CD4-positive, alpha-beta T cell treated with Interferon alpha-2 for 1 hour (primary cell): ENCODE data around the gene RNF150.

Experiments used
- DNase-seq, 2 donors: peaks; one replicate each; pipeline ENCODE4 v3.0.0-alpha.2; 2020 to 2022

The RNF150 gene

GRCh38 chr4:140903522-140904475, 229.5 kb downstream of the RNF150 start:
- no peak for DNase-seq

DNA sequence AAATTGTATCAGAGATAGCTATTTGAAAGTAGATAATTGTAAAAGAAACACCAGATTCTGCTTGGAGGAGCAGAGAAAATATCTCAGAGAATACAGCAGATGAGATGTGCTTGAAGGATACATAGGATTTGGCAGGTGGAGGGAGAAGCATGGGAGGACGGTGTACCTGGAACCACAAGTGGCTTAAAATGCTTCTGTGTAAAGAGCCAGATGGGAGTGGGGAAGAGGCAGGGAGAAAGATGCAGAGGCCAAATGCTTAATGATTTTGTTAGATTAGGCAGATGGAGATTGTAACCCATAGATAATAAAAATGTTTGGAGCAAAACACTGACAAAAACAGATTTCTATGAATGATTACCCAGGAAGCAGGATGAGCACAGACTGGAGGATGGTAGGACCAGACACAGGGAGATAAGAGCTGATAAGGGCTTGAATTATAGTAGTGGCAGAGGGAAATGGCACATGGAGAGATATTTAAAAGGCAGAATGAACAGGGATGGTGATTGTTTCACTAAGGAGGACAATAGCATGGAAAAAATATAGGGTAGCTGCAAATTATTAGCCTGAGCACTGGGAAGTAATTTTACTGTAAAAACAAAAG, 231.4 kb downstream of the RNF150 start:
- DNase-seq = no peak

DNA sequence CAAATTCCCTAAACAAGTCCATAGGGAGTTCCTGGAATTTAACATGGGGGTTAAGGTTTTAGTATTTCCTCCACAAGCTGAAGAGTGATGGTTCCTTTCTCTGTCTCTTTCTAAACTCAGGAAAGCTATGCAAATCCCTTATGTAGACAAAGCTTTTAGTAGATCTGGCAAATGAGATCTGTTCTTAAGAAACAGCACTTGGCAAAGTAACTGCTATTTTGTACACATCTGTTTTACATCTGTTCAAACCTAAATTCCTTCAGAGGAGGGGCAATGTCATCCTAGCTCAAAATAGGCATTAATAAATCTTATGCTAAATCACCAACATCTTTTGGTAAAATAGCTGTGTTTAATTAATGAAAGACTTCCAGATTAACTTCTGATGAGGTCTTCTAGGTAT, 239.3 kb downstream of the RNF150 start:
- DNase-seq = no peak

DNA sequence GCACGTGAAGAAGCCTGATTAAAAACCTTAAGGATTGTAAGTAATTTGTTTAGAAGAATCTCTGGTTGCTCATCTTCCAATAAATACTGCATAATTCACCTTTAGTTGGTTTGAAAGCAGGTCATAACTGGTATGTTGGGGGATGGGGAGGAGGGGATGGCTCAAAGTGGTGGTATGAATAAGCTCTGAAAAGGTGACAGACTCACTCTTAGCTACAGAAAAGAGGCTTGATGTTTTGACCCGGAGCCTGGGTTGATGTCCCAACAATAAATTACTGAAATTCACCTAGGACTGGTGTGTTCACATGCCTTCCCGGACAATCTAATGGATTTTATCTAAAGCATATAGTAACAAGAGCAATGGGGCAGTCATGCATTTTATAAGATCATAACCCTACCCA, 245.2 kb downstream of the RNF150 start:
- DNase-seq = no peak

DNA sequence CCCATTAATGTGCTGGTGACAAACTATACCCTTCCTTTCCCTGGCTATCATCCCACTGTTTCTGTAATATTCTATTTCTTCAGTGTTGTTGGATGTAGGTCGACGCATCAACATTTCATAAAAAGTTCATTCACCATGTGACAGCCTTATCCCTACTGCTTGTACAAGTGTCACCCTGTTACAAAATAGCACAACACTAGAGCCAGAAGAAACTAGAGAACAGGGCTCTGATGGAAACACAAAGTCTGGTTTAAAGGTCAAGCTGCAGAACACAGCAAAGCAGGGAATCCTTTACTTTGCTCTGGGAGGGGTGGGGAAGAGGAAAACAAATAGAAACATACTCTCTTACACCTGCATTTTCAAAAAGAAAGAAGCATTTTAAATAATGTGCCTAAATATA, 245.8 kb downstream of the RNF150 start:
- no peak for DNase-seq

- peak; percentile 25 to 45 for DNase-seq
These were observed 248.7 kb downstream of the RNF150 start for GRCh38 chr4:140884431-140885058.

- no peak for DNase-seq
These were observed 255.5 kb downstream of the RNF150 start for GRCh38 chr4:140877781-140878180.

DNA sequence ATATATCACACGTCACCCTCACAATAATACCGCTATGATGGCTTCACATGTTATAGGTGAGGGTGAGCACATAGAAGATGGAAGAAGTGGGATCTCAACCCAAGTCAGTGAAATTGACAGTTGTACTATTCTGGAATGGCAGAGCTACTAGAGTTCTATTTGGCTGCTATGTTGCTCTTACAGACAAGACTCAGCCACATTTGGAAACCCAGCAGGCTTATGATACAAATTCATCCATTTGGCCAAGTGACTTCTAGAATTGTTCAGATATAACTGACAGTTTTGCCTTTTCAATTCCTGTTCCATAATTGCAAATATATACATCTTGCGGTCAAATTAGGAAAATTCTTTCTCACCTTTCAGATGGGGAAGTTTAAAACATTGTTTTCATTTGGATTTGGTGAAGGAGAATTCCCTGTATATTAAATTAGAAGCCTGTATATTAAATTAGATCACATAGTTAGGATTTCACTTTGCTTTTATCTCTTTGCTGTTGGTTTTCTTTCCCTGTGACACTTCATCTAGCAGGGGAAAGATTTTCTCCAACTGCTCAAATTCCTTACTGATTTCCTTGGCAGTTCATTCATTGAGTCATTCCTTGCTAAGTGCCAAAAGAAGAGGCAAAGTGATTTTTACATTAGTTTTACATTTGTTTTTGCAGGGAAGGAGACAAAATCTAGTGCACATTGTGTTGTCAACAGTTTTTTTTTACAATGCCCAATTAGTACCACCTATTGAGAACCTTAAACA, 256.5 kb downstream of the RNF150 start:
- no peak for DNase-seq

GRCh38 chr4:140875746-140876452, 257.4 kb downstream of the RNF150 start:
- DNase-seq = no peak

- DNase-seq = no peak
These were observed 259.2 kb downstream of the RNF150 start for GRCh38 chr4:140874056-140874455.

- DNase-seq = no peak
These were observed 261.9 kb downstream of the RNF150 start for GRCh38 chr4:140871368-140871767.

DNA sequence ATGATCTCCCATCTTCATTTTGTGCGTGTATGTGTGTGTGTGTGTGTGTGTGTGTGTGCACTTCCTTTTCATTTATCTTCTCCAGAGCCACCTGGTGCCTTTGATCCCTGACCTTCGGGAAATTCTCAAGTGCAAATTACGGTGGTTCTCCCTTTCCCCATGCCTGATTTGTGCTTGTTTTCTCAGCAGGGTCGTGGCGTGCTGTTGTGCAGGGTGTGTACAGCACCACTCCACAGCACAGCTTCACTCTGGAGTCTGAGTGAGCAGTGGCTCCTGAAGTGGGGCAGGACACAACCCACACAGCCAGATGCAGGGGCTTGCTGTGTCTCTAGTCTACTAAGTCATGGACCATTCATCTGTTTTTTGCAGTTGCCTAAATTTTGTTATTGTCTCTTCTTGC, 262.8 kb downstream of the RNF150 start:
- no peak for DNase-seq

DNA sequence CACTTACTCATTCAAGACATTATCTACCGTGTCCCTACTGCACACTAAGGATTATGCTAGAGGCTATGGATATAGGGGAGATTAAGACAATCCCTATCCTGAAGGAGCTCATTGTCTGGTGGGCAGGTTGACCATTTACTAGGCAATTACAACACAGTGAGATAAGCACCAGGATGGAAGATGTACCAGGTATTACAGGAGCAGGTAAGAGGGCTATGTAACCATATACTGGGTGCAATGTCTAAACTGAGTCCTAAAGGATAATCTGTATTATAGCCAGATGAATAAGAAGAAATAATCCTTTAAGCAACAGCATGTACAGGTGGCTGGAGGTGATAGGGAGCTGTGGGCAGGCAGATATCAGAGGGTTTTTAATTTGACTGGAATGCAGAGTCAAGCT, 263.8 kb downstream of the RNF150 start:
- DNase-seq = no peak

DNA sequence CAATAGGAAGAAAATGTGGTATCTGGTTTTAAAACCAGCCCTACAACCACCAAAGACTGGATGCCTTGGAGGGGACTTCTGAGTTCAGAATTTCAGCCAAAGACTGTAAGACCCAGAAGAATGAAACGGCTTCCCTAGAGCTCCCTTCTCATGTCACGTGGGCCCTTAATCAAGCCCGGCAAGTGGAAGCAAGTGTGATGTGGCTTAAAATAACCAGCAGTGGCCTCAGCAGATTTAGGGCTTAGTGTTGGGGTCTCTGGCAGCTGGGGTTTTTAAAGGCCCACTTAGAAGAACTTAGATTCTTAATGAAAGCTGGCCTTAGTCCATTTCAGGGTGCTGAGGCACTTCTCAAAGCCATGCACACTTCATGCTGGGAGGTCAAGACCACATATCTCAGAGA, 265.9 kb downstream of the RNF150 start:
- no peak for DNase-seq

DNA sequence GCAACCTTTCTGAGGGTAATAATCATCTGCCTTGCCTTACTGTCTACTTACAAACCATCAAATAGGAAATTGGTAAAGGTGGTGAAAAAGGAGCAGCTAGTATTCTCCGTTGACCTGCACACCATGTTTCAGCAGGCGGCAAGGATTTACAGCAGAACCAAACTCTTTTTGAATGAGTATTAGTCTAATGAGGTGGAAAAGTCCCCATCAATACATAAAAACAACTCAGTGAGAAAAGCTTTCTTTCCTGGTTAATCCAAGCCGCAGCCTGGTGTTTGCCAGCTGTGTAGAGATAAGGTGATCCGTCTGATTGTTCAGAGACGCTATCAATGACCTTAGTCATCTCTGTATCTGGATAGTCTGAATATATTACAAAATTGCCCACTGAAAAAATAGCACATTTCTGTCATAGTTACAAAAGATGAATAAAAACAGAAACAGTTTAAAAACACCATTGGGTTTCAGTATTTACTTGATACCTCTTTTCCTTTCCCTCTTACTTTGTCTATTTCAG, 266.7 kb downstream of the RNF150 start:
- DNase-seq = no peak

DNA sequence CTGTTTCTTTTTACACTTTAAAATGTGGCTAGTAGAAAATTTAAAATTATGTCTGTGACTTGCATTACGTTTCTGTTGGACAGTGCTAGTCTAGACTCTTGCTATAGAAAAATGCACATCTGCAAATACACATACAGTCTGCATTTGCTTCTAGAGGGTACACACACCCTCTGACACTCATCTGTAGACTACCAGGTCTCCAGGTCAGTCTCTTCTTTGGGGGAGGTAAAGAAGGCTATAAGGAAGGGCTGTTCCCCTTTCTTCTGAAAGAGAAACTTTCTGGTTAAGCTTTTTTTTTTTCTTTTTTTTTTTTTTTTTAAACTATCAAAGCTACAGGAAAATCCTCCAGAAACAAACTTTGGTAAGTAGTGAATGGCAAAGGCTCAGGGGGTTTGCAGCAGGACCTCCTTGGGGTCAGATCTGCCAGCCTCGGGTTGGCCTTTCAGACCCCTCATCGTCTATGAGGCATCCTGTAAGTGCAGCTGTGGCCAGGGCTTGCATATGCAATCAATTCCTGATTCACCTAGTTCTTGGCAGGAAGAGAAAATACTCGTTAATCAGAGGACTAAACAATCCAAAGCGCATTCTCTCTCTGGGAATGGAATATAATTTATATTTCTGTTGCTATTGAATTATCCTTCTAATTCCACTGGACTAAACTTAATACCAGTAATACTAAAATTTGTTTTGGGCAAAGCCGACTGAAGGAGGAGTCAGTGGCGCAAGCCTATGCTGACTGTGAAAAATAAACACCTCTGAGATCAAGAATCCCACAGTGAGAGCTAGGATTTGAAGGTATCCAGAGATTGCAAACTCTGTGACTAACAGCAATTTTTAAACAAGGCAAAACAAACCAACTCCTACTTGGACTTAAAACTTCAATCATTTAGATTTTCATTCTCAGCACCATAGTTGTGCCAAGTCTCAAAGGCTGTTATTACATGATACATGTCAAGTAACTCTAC, 267.7 kb downstream of the RNF150 start:
- no peak for DNase-seq

GRCh38 chr4:140863197-140863596, 270.1 kb downstream of the RNF150 start:
- DNase-seq = peak in 1 of 2 donors; percentile 2

DNA sequence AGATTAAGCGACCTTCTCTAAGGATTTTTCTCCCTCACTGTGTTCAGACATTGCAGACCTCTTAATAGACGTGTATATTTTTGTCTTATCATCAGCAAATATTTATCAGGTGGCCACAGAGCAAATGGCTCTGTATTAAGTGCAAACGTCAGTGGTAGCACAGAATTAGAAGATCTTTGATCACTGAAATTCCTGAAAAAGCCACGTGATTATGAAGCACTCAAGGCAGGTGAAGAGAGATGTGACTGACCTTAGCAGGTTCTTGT, 271.2 kb downstream of the RNF150 start:
- no peak for DNase-seq

DNA sequence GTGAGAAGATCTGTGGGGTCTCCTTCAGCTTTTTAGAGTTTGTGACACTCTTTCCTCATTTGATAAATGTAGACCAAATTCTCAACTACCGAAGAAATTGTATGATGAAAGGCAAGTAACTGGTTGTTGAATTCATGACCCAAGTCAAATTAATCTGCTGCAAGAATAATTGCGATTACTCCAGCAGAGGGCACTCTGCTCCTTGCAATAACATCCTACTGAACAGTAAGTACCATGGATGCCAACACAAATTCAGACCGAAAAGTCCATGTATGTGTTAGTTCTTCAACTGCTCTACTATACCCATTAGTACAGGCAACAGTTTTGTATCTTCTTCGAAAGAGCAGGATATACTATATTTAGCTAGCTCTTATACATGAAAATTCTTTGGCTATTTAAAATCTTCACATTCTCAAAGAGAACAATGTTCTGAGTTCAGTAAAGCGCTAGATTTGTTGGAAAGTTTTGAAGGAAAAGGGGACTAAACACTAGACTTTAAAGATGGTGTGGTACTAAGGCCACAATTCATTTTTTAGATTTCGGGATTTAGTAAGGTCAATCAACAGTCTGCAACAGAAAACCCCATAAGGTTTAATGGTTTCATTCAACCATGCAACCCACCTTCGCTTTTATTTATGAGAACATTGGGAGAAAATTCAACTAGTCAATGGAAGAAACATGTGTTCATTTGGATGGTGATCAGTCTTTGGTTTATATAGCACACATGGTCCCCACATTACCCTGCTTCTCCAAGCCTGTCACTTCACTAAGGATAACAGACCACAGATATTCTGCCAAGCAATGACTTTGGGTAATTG, 271.7 kb downstream of the RNF150 start:
- DNase-seq = peak; percentile 48 to 56

- no peak for DNase-seq
These were observed 274.4 kb downstream of the RNF150 start for GRCh38 chr4:140858897-140859296.
